Fibroblast of lung (primary cell): ENCODE results near the gene GLUL. TPM values are rescaled to one million over a fixed set of nuclear protein-coding genes. Genes with fewer than 3 reads are reported as not detected.

Experiments
- DNase-seq, 2 donors: peaks; one replicate each; pipeline versions ENCODE4 v3.0.0 to v3.0.0-alpha.2; 2010; ENCODE audit warnings: low read depth in 2 of 2
- H2AFZ ChIP-seq: 2 replicates; pipeline ENCODE4 v1.5.1; 2012; ENCODE audit warnings: low read length, control low read depth, inconsistent platforms
- H3K27ac ChIP-seq: 2 replicates; pipeline ENCODE4 v1.5.1; 2011; ENCODE audit warnings: low read length, control low read depth; ENCODE audit not compliant: insufficient read depth
- H3K27me3 ChIP-seq: 2 replicates; pipeline ENCODE4 v1.5.1; 2011; ENCODE audit warnings: mild to moderate bottlenecking, low read length; ENCODE audit not compliant: control insufficient read depth, insufficient read depth
- H3K36me3 ChIP-seq: 2 replicates; pipeline ENCODE4 v1.5.1; 2011; ENCODE audit warnings: low read length; ENCODE audit not compliant: control insufficient read depth, insufficient read depth
- H3K4me1 ChIP-seq: 2 replicates; pipeline ENCODE4 v1.5.1; 2011; ENCODE audit warnings: low read length; ENCODE audit not compliant: control insufficient read depth, insufficient read depth; ENCODE audit errors: extremely low read depth
- H3K4me2 ChIP-seq: 2 replicates; pipeline ENCODE4 v1.5.1; 2011; ENCODE audit warnings: low read length, control low read depth; ENCODE audit not compliant: insufficient read depth; ENCODE audit errors: extremely low read depth
- H3K4me3 ChIP-seq, 4 experiments: fragments of 200-600 bp in 1 of 4; sonication (generic) in 1 of 4; replicated peaks in 1 of 4; 2 replicates each; pipeline ENCODE4 v1.5.1; 2011 to 2016; ENCODE audit warnings: low read length in 4 of 4, low read depth in 3 of 4, mild to moderate bottlenecking in 3 of 4, control low read depth in 2 of 4, inconsistent platforms in 1 of 4, mixed read lengths in 1 of 4; ENCODE audit not compliant: insufficient read depth in 1 of 4; ENCODE audit errors: control extremely low read depth in 1 of 4
- H3K79me2 ChIP-seq: 2 replicates; pipeline ENCODE4 v1.5.1; 2012; ENCODE audit warnings: mild to moderate bottlenecking, low read length, inconsistent platforms; ENCODE audit not compliant: control insufficient read depth, insufficient read depth
- H3K9ac ChIP-seq: 2 replicates; pipeline ENCODE4 v1.5.1; 2011; ENCODE audit warnings: mild to moderate bottlenecking, low read length, control low read depth; ENCODE audit not compliant: insufficient read depth
- H3K9me3 ChIP-seq: 2 replicates; pipeline ENCODE4 v1.5.1; 2012; ENCODE audit warnings: low read depth, low read length; ENCODE audit not compliant: control insufficient read depth, insufficient read depth
- H4K20me1 ChIP-seq: 2 replicates; pipeline ENCODE4 v1.5.1; 2011; ENCODE audit warnings: low read length; ENCODE audit not compliant: control insufficient read depth, insufficient read depth; ENCODE audit errors: extremely low read depth
- CTCF ChIP-seq, 2 donors: IDR thresholded peaks in 1 of 2; conservative IDR thresholded peaks in 1 of 2; 1 replicate in 1 of 2; 2 replicates in 1 of 2; pipeline ENCODE4 v1.5.1; 2011 to 2012; ENCODE audit warnings: low read length in 2 of 2, control low read depth in 1 of 2, inconsistent platforms in 1 of 2, low read depth in 1 of 2, mild to moderate bottlenecking in 1 of 2
- EZH2 ChIP-seq: IDR thresholded peaks from 2 replicates; pipeline ENCODE4 v1.5.1; 2012; ENCODE audit warnings: low read length, control low read depth, mild to moderate bottlenecking; ENCODE audit errors: missing control alignments
- polyA plus RNA-seq, 2 donors: library from polyadenylated mRNA; depleted of rRNA in 1 of 2; stranded (reverse) in 1 of 2; unstranded in 1 of 2; fragments of >200 nt; gene quantifications; 2 replicates each; pipeline ENCODE4 v1.2.1, GENCODE V29; 2011 to 2012; ENCODE audit warnings: missing spikeins in 1 of 2
- total RNA-seq: library from RNA; depleted of rRNA; stranded (reverse); fragments of >200 nt; gene quantifications from 2 replicates; pipeline ENCODE4 v1.2.1, GENCODE V29; 2014

The GLUL gene
- total and polyA plus RNA-seq, 2 donors (not counting 1 experiment from before 2014, with no cell fraction given), result 187 to 523 TPM

- DNase-seq, result no peak
- Histone ChIP-seq H3K4me2 (no peak overlapping the region), H3K36me3 (no peaks in the 10 kb centered on the region), H3K4me3 (no peak overlapping the region), H3K4me1 (no peaks in the 10 kb centered on the region), H3K9ac (no peak overlapping the region), H3K27ac (no peak overlapping the region), H3K27me3 (no peaks in the 10 kb centered on the region), H4K20me1 (no peaks in the 10 kb centered on the region), H3K79me2 (no peaks in the 10 kb centered on the region), H3K9me3 (no peaks in the 10 kb centered on the region), H2AFZ (no peak overlapping the region)
- TF ChIP-seq CTCF (conservative IDR thresholded peaks at IDR 0.05 in 1 of 2, IDR thresholded peaks at IDR 0.05 in 1 of 2; ENCODE audit: low read depth in 1 of 2, low read length in 2 of 2), result no peak
- TF ChIP-seq EZH2, result no peak
These were observed 22.7 kb downstream of the GLUL start for GRCh38 chr1:182368903-182369302.

- no peak overlapping the region for H2AFZ ChIP-seq
- DNase-seq, result no peak
- no peaks in the 10 kb centered on the region for H3K36me3 ChIP-seq
- no peaks in the 10 kb centered on the region for H3K9me3 ChIP-seq
- TF ChIP-seq EZH2 (no peak), CTCF (conservative IDR thresholded peaks at IDR 0.05 in 1 of 2, IDR thresholded peaks at IDR 0.05 in 1 of 2; ENCODE audit: low read depth in 1 of 2, low read length in 2 of 2) (no peak)
- no peak overlapping the region for H3K27ac ChIP-seq
- H3K9ac ChIP-seq, result no peak overlapping the region
- no peak overlapping the region for H3K4me2 ChIP-seq
- no peaks in the 10 kb centered on the region for H3K4me1 ChIP-seq
- no peak overlapping the region for H3K4me3 ChIP-seq
- no peaks in the 10 kb centered on the region for H3K79me2 ChIP-seq
- H3K27me3 ChIP-seq, result no peaks in the 10 kb centered on the region
- H4K20me1 ChIP-seq, result no peaks in the 10 kb centered on the region
These were observed 23.2 kb downstream of the GLUL start for GRCh38 chr1:182368358-182368757.

- H3K9me3 ChIP-seq, result no peaks in the 10 kb centered on the region
- no peak for DNase-seq
- no peak overlapping the region for H3K4me3 ChIP-seq
- no peak overlapping the region for H3K9ac ChIP-seq
- no peaks in the 10 kb centered on the region for H3K27me3 ChIP-seq
- no peak overlapping the region for H3K27ac ChIP-seq
- H3K4me1 ChIP-seq, result no peaks in the 10 kb centered on the region
- no peaks in the 10 kb centered on the region for H3K36me3 ChIP-seq
- TF ChIP-seq CTCF (conservative IDR thresholded peaks at IDR 0.05 in 1 of 2, IDR thresholded peaks at IDR 0.05 in 1 of 2; ENCODE audit: low read depth in 1 of 2, low read length in 2 of 2) (no peak), EZH2 (no peak)
- H3K4me2 ChIP-seq, result no peak overlapping the region
- H2AFZ ChIP-seq, result no peak overlapping the region
- no peaks in the 10 kb centered on the region for H3K79me2 ChIP-seq
- no peaks in the 10 kb centered on the region for H4K20me1 ChIP-seq
These were observed 23.7 kb downstream of the GLUL start for GRCh38 chr1:182367926-182368325.
